IMR-90 (cell line): Measurements from ENCODE around the gene ASIC2. TPM values are rescaled to one million over a fixed set of nuclear protein-coding genes. Genes with fewer than 3 reads are reported as not detected.

ENCODE experiments used
- ATAC-seq: fragments of 200-7000 bp; cut with Tn5 transposase; 2 replicates; pipeline ENCODE4 v1.9.1; 2020; ENCODE audit warnings: low read depth, mild to moderate bottlenecking, moderate library complexity
- BruUV-seq: library from RNA; stranded (reverse); fragments of 400-500 nt; replicated peaks from 2 replicates; lab custom pipeline; 2021; lab: Mats Ljungman, UMichigan
- CTCF ChIA-PET: fragments of 300-600 bp; formaldehyde crosslinking; extraction: SDS; loops from one replicate; lab custom pipeline; 2021; ENCODE audit warnings: antibody characterized with exemption; lab: Yijun Ruan, JAX
- POLR2A ChIA-PET: fragments of 300-600 bp; sonication (Branson Sonifier 250); formaldehyde crosslinking; loops from one replicate; lab custom pipeline; 2022; ENCODE audit warnings: antibody characterized with exemption; ENCODE audit not compliant: unreplicated experiment; lab: Charles Lee
- DNase-seq: peaks from one replicate; pipeline ENCODE4 v3.0.0; 2013
- H2AFZ ChIP-seq: replicated peaks from 2 replicates; pipeline ENCODE3; 2013; ENCODE audit warnings: low read length, mild to moderate bottlenecking; ENCODE audit not compliant: poor library complexity
- H2AK5ac ChIP-seq: 2 replicates; pipeline ENCODE4 v1.6.1; 2013; ENCODE audit warnings: low read depth, low read length, inconsistent platforms
- H2AK9ac ChIP-seq: replicated peaks from 2 replicates; pipeline ENCODE3; 2013; ENCODE audit warnings: mild to moderate bottlenecking, low read depth, low read length, moderate library complexity; ENCODE audit not compliant: poor library complexity
- H2BK120ac ChIP-seq: 2 replicates; pipeline ENCODE4 v1.6.1; 2013; ENCODE audit warnings: low read depth, low read length, inconsistent platforms
- H2BK15ac ChIP-seq: 3 replicates; pipeline ENCODE4 v1.6.1; 2013; ENCODE audit warnings: low read depth, low read length, inconsistent platforms
- H2BK20ac ChIP-seq: 2 replicates; pipeline ENCODE4 v1.6.1; 2013; ENCODE audit warnings: low read depth, mild to moderate bottlenecking, inconsistent platforms, low read length, moderate library complexity
- H2BK5ac ChIP-seq: 2 replicates; pipeline ENCODE4 v1.6.1; 2013; ENCODE audit warnings: mild to moderate bottlenecking, low read depth, low read length, inconsistent platforms; ENCODE audit not compliant: poor library complexity, severe bottlenecking
- H3K14ac ChIP-seq: replicated peaks from 2 replicates; pipeline ENCODE4 v1.6.1; 2013; ENCODE audit warnings: low read depth, low read length, inconsistent platforms
- H3K18ac ChIP-seq: 2 replicates; pipeline ENCODE4 v1.6.1; 2013; ENCODE audit warnings: low read depth, low read length, control low read depth
- H3K23ac ChIP-seq: 2 replicates; pipeline ENCODE4 v1.6.1; 2013; ENCODE audit warnings: low read depth, low read length, inconsistent platforms
- H3K27ac ChIP-seq: 2 replicates; pipeline ENCODE4 v1.5.1; 2013; ENCODE audit warnings: mild to moderate bottlenecking, control low read depth, low read length; ENCODE audit not compliant: insufficient read depth
- H3K27me3 ChIP-seq: 2 replicates; pipeline ENCODE4 v1.6.1; 2013; ENCODE audit warnings: low read length; ENCODE audit not compliant: control insufficient read depth, insufficient read depth
- H3K36me3 ChIP-seq: 2 replicates; pipeline ENCODE4 v1.6.1; 2013; ENCODE audit warnings: low read length, mixed read lengths; ENCODE audit not compliant: control insufficient read depth, insufficient read depth
- H3K4ac ChIP-seq: 2 replicates; pipeline ENCODE4 v1.6.1; 2013; ENCODE audit warnings: low read depth, low read length, inconsistent platforms
- H3K4me1 ChIP-seq: 2 replicates; pipeline ENCODE4 v1.6.1; 2013; ENCODE audit warnings: low read length, mixed read lengths; ENCODE audit not compliant: control insufficient read depth, insufficient read depth
- H3K4me2 ChIP-seq: 2 replicates; pipeline ENCODE4 v1.6.1; 2013; ENCODE audit warnings: low read depth, mild to moderate bottlenecking, control low read depth, low read length, moderate library complexity
- H3K4me3 ChIP-seq: 2 replicates; pipeline ENCODE4 v1.5.1; 2013; ENCODE audit warnings: low read depth, mild to moderate bottlenecking, control low read depth, low read length, moderate library complexity; ENCODE audit not compliant: insufficient read depth
- H3K56ac ChIP-seq: 2 replicates; pipeline ENCODE4 v1.6.1; 2013; ENCODE audit warnings: low read length, inconsistent platforms; ENCODE audit not compliant: insufficient read depth; ENCODE audit errors: extremely low read depth
- H3K79me1 ChIP-seq, 2 experiments: 2 replicates each; pipeline ENCODE4 v1.6.1; 2013; ENCODE audit warnings: low read length in 2 of 2, inconsistent platforms in 1 of 2, low read depth in 1 of 2
- H3K9ac ChIP-seq: 2 replicates; pipeline ENCODE4 v1.6.1; 2013; ENCODE audit warnings: low read depth, low read length, control low read depth
- H3K9me1 ChIP-seq: 2 replicates; pipeline ENCODE4 v1.6.1; 2013; ENCODE audit warnings: low read length, inconsistent platforms; ENCODE audit not compliant: insufficient read depth
- H3K9me3 ChIP-seq: 2 replicates; pipeline ENCODE4 v1.6.1; 2013; ENCODE audit warnings: low read length; ENCODE audit not compliant: control insufficient read depth, insufficient read depth
- H4K20me1 ChIP-seq: 2 replicates; pipeline ENCODE4 v1.6.1; 2013; ENCODE audit warnings: low read length, inconsistent platforms; ENCODE audit not compliant: insufficient read depth
- H4K5ac ChIP-seq: 2 replicates; pipeline ENCODE4 v1.6.1; 2013; ENCODE audit warnings: mild to moderate bottlenecking, low read depth, low read length, control low read depth
- H4K8ac ChIP-seq, 2 experiments: 2 replicates each; pipeline ENCODE4 v1.6.1; 2013; ENCODE audit warnings: low read depth in 2 of 2, low read length in 2 of 2, control low read depth in 1 of 2, inconsistent platforms in 1 of 2
- H4K91ac ChIP-seq: 2 replicates; pipeline ENCODE4 v1.6.1; 2013; ENCODE audit warnings: low read depth, low read length, inconsistent platforms; ENCODE audit not compliant: insufficient read depth
- BHLHE40 ChIP-seq: fragments of 150-350 bp; IDR thresholded peaks from 2 replicates; pipeline ENCODE4 v1.6.1; 2016; ENCODE audit warnings: mild to moderate bottlenecking, low read depth, low read length
- CEBPB ChIP-seq: IDR thresholded peaks from 2 replicates; pipeline ENCODE4 v1.6.1; 2012; ENCODE audit warnings: low read depth, low read length, improper control_type of control experiment
- CTCF ChIP-seq: conservative IDR thresholded peaks from 2 replicates; pipeline ENCODE4 v1.5.1; 2012; ENCODE audit warnings: mild to moderate bottlenecking, low read depth, low read length, improper control_type of control experiment
- ELK1 ChIP-seq: fragments of 150-350 bp; IDR thresholded peaks from 2 replicates; pipeline ENCODE4 v1.6.1; 2016; ENCODE audit warnings: low read depth, mild to moderate bottlenecking, low read length, moderate library complexity, borderline replicate concordance
- MAFK ChIP-seq: IDR thresholded peaks from 2 replicates; pipeline ENCODE4 v1.6.1; 2012; ENCODE audit warnings: low read depth, low read length, improper control_type of control experiment
- MAZ ChIP-seq: IDR thresholded peaks from 2 replicates; pipeline ENCODE4 v1.6.1; 2012; ENCODE audit warnings: low read depth, mild to moderate bottlenecking, low read length, improper control_type of control experiment, moderate library complexity, borderline replicate concordance
- MXI1 ChIP-seq: IDR thresholded peaks from 2 replicates; pipeline ENCODE4 v1.6.1; 2012; ENCODE audit warnings: low read depth, mild to moderate bottlenecking, low read length, moderate library complexity, borderline replicate concordance
- NFE2L2 ChIP-seq: fragments of 150-350 bp; IDR thresholded peaks from 2 replicates; pipeline ENCODE4 v1.6.1; 2016; ENCODE audit warnings: low read depth, mild to moderate bottlenecking, low read length
- POLR2A ChIP-seq: IDR thresholded peaks from 2 replicates; pipeline ENCODE4 v1.6.1; 2012; ENCODE audit warnings: mild to moderate bottlenecking, low read depth, low read length
- RCOR1 ChIP-seq: IDR thresholded peaks from 2 replicates; pipeline ENCODE4 v1.6.1; 2012; ENCODE audit warnings: mild to moderate bottlenecking, low read length, improper control_type of control experiment; ENCODE audit not compliant: insufficient replicate concordance
- RFX5 ChIP-seq: IDR thresholded peaks from 2 replicates; pipeline ENCODE4 v1.8.0; 2012; ENCODE audit warnings: low read depth, mild to moderate bottlenecking, low read length, moderate library complexity
- SMC3 ChIP-seq: fragments of 150-350 bp; IDR thresholded peaks from 2 replicates; pipeline ENCODE4 v1.6.1; 2016; ENCODE audit warnings: low read depth, mild to moderate bottlenecking, antibody characterized with exemption, low read length, moderate library complexity
- USF2 ChIP-seq: fragments of 150-350 bp; IDR thresholded peaks from 2 replicates; pipeline ENCODE4 v1.6.1; 2017; ENCODE audit warnings: mild to moderate bottlenecking, antibody characterized with exemption, low read length, low read depth
- WGBS, 2 experiments: methylation state at CpG; one replicate each; pipeline versions ENCODE4 v1.1.5 to v1.1.7; 2013; ENCODE audit warnings: missing lambda C conversion rate in 2 of 2; ENCODE audit not compliant: insufficient read length in 1 of 2; ENCODE audit errors: extremely low coverage in 2 of 2; 5-methylcytosine and 5-hydroxymethylcytosine counted together
- dilution Hi-C: fragments of 300-500 bp; cut with HindIII; formaldehyde crosslinking; loops from one replicate; pipeline ENCODE4 v1.14.3; 2018; ENCODE audit warnings: low sequenced_read_pairs; ENCODE audit not compliant: unreplicated experiment
- in situ Hi-C: fragments of 300-500 bp; cut with MboI; formaldehyde crosslinking; loops from 3 replicates; pipeline ENCODE4 v1.14.3; 2019; ENCODE audit warnings: low sequenced_read_pairs, inconsistent platforms, mixed read lengths
- intact Hi-C: fragments of 100-400 bp; cut with micrococcal nuclease; formaldehyde crosslinking; loops from 2 replicates; pipeline ENCODE4 v1.10.0; 2022
- polyA plus RNA-seq, 3 experiments: library from polyadenylated mRNA; depleted of rRNA; stranded (reverse); fragments of >200 nt; gene quantifications; 2 replicates each; pipeline ENCODE4 v1.2.3, GENCODE V29; 2012; ENCODE audit warnings: low replicate concordance in 1 of 3
- total RNA-seq: library from RNA; depleted of rRNA; stranded (reverse); fragments of >200 nt; gene quantifications from 2 replicates; pipeline ENCODE4 v1.2.3, GENCODE V29; 2012

ASIC2 gene
- total and polyA plus RNA-seq, 2 of the 4 experiments (the other 2 are of a cell fraction), result under 0.01 to 0.15 TPM

- 0% methylated on average over 1 of the region's 3 CpGs; no CpG with 5 or more reads in 1 of the 2 experiments for WGBS, 2 experiments
- Histone ChIP-seq H3K4me1 (no peaks in the 10 kb centered on the region), H3K56ac (no peak overlapping the region), H2BK15ac (no peak overlapping the region), H3K27ac (no peak overlapping the region), H3K9me3 (no peaks in the 10 kb centered on the region), H3K27me3 (peaks cover 4% of the 10 kb centered on the region), H4K91ac (no peak overlapping the region), H3K4me3 (no peak overlapping the region), H4K5ac (no peak overlapping the region), H3K79me1 (no peaks in the 10 kb centered on the region), H4K20me1 (no peaks in the 10 kb centered on the region), H3K14ac (no peak overlapping the region), H3K9me1 (no peaks in the 10 kb centered on the region), H3K4me2 (no peak overlapping the region), H2AFZ (no peak overlapping the region), H2AK5ac (no peak overlapping the region), H3K23ac (no peak overlapping the region), H2BK120ac (no peak overlapping the region), H3K9ac (no peak overlapping the region), H2BK20ac (no peak overlapping the region), H3K4ac (no peak overlapping the region), H3K36me3 (no peaks in the 10 kb centered on the region), H3K18ac (no peak overlapping the region), H4K8ac (no peak overlapping the region), H2BK5ac (no peak overlapping the region), H2AK9ac (no peak overlapping the region)
- DNase-seq (no peak), ATAC-seq (no peak)
- TF ChIP-seq NFE2L2 (no peak), RFX5 (no peak), MAFK (no peak), CTCF (no peak), SMC3 (no peak), MXI1 (no peak), USF2 (no peak), POLR2A (no peak), ELK1 (no peak), RCOR1 (no peak), CEBPB (no peak), BHLHE40 (no peak), MAZ (no peak)
- POLR2A ChIA-PET, result no interaction called here
- dilution Hi-C loops, result no loop called here
- intact Hi-C loops, result no loop called here
- CTCF ChIA-PET, result no interaction called here
- BruUV-seq, result no TSS peak
- in situ Hi-C loops, result no loop called here
These were observed 167.5 kb downstream of the ASIC2 start for GRCh38 chr17:33125552-33125950.
